Ovary (tissue), 3 donors: ENCODE data around the gene DNAAF1.

Experiments used
- CTCF ChIP-seq, 3 donors: fragments of 450-650 bp in 2 of 3; fragments of 200-600 bp in 1 of 3; IDR thresholded peaks; one replicate each; pipeline versions ENCODE4 v1.5.1 to v1.8.0; 2016 to 2022; ENCODE audit warnings: antibody characterized with exemption in 3 of 3, mild to moderate bottlenecking in 1 of 3
- EP300 ChIP-seq: sonication (generic); formaldehyde crosslinking; IDR thresholded peaks from one replicate; pipeline ENCODE4 v1.6.1; 2017; ENCODE audit warnings: antibody characterized with exemption
- POLR2A ChIP-seq: fragments of 450-650 bp; IDR thresholded peaks from one replicate; pipeline ENCODE4 v1.6.1; 2017; ENCODE audit warnings: antibody characterized with exemption, mild to moderate bottlenecking, moderate library complexity
- donor health status: DM: no; HTN: no; CAD: no.

- TF ChIP-seq POLR2A: no peak
- no peak for TF ChIP-seq CTCF (IDR thresholded peaks at IDR 0.05)
- TF ChIP-seq EP300: no peak
Observed at GRCh38 chr16:84110527-84110926, 34.6 kb upstream of the DNAAF1 start.
